IMR-90 (cell line): Measurements from ENCODE around the gene NCF2. TPM values are rescaled to one million over a fixed set of nuclear protein-coding genes. Genes with fewer than 3 reads are reported as not detected.

ENCODE experiments used
- ATAC-seq: fragments of 200-7000 bp; cut with Tn5 transposase; 2 replicates; pipeline ENCODE4 v1.9.1; 2020; ENCODE audit warnings: low read depth, mild to moderate bottlenecking, moderate library complexity
- BruUV-seq: library from RNA; stranded (reverse); fragments of 400-500 nt; replicated peaks from 2 replicates; lab custom pipeline; 2021; lab: Mats Ljungman, UMichigan
- CTCF ChIA-PET: fragments of 300-600 bp; formaldehyde crosslinking; extraction: SDS; loops from one replicate; lab custom pipeline; 2021; ENCODE audit warnings: antibody characterized with exemption; lab: Yijun Ruan, JAX
- POLR2A ChIA-PET: fragments of 300-600 bp; sonication (Branson Sonifier 250); formaldehyde crosslinking; loops from one replicate; lab custom pipeline; 2022; ENCODE audit warnings: antibody characterized with exemption; ENCODE audit not compliant: unreplicated experiment; lab: Charles Lee
- DNase-seq: peaks from one replicate; pipeline ENCODE4 v3.0.0; 2013
- H2AFZ ChIP-seq: replicated peaks from 2 replicates; pipeline ENCODE3; 2013; ENCODE audit warnings: low read length, mild to moderate bottlenecking; ENCODE audit not compliant: poor library complexity
- H2AK5ac ChIP-seq: 2 replicates; pipeline ENCODE4 v1.6.1; 2013; ENCODE audit warnings: low read depth, low read length, inconsistent platforms
- H2AK9ac ChIP-seq: replicated peaks from 2 replicates; pipeline ENCODE3; 2013; ENCODE audit warnings: mild to moderate bottlenecking, low read depth, low read length, moderate library complexity; ENCODE audit not compliant: poor library complexity
- H2BK120ac ChIP-seq: 2 replicates; pipeline ENCODE4 v1.6.1; 2013; ENCODE audit warnings: low read depth, low read length, inconsistent platforms
- H2BK15ac ChIP-seq: 3 replicates; pipeline ENCODE4 v1.6.1; 2013; ENCODE audit warnings: low read depth, low read length, inconsistent platforms
- H2BK20ac ChIP-seq: 2 replicates; pipeline ENCODE4 v1.6.1; 2013; ENCODE audit warnings: low read depth, mild to moderate bottlenecking, inconsistent platforms, low read length, moderate library complexity
- H2BK5ac ChIP-seq: 2 replicates; pipeline ENCODE4 v1.6.1; 2013; ENCODE audit warnings: mild to moderate bottlenecking, low read depth, low read length, inconsistent platforms; ENCODE audit not compliant: poor library complexity, severe bottlenecking
- H3K14ac ChIP-seq: replicated peaks from 2 replicates; pipeline ENCODE4 v1.6.1; 2013; ENCODE audit warnings: low read depth, low read length, inconsistent platforms
- H3K18ac ChIP-seq: 2 replicates; pipeline ENCODE4 v1.6.1; 2013; ENCODE audit warnings: low read depth, low read length, control low read depth
- H3K23ac ChIP-seq: 2 replicates; pipeline ENCODE4 v1.6.1; 2013; ENCODE audit warnings: low read depth, low read length, inconsistent platforms
- H3K27ac ChIP-seq: 2 replicates; pipeline ENCODE4 v1.5.1; 2013; ENCODE audit warnings: mild to moderate bottlenecking, control low read depth, low read length; ENCODE audit not compliant: insufficient read depth
- H3K27me3 ChIP-seq: 2 replicates; pipeline ENCODE4 v1.6.1; 2013; ENCODE audit warnings: low read length; ENCODE audit not compliant: control insufficient read depth, insufficient read depth
- H3K36me3 ChIP-seq: 2 replicates; pipeline ENCODE4 v1.6.1; 2013; ENCODE audit warnings: low read length, mixed read lengths; ENCODE audit not compliant: control insufficient read depth, insufficient read depth
- H3K4ac ChIP-seq: 2 replicates; pipeline ENCODE4 v1.6.1; 2013; ENCODE audit warnings: low read depth, low read length, inconsistent platforms
- H3K4me1 ChIP-seq: 2 replicates; pipeline ENCODE4 v1.6.1; 2013; ENCODE audit warnings: low read length, mixed read lengths; ENCODE audit not compliant: control insufficient read depth, insufficient read depth
- H3K4me2 ChIP-seq: 2 replicates; pipeline ENCODE4 v1.6.1; 2013; ENCODE audit warnings: low read depth, mild to moderate bottlenecking, control low read depth, low read length, moderate library complexity
- H3K4me3 ChIP-seq: 2 replicates; pipeline ENCODE4 v1.5.1; 2013; ENCODE audit warnings: low read depth, mild to moderate bottlenecking, control low read depth, low read length, moderate library complexity; ENCODE audit not compliant: insufficient read depth
- H3K56ac ChIP-seq: 2 replicates; pipeline ENCODE4 v1.6.1; 2013; ENCODE audit warnings: low read length, inconsistent platforms; ENCODE audit not compliant: insufficient read depth; ENCODE audit errors: extremely low read depth
- H3K79me1 ChIP-seq, 2 experiments: 2 replicates each; pipeline ENCODE4 v1.6.1; 2013; ENCODE audit warnings: low read length in 2 of 2, inconsistent platforms in 1 of 2, low read depth in 1 of 2
- H3K9ac ChIP-seq: 2 replicates; pipeline ENCODE4 v1.6.1; 2013; ENCODE audit warnings: low read depth, low read length, control low read depth
- H3K9me1 ChIP-seq: 2 replicates; pipeline ENCODE4 v1.6.1; 2013; ENCODE audit warnings: low read length, inconsistent platforms; ENCODE audit not compliant: insufficient read depth
- H3K9me3 ChIP-seq: 2 replicates; pipeline ENCODE4 v1.6.1; 2013; ENCODE audit warnings: low read length; ENCODE audit not compliant: control insufficient read depth, insufficient read depth
- H4K20me1 ChIP-seq: 2 replicates; pipeline ENCODE4 v1.6.1; 2013; ENCODE audit warnings: low read length, inconsistent platforms; ENCODE audit not compliant: insufficient read depth
- H4K5ac ChIP-seq: 2 replicates; pipeline ENCODE4 v1.6.1; 2013; ENCODE audit warnings: mild to moderate bottlenecking, low read depth, low read length, control low read depth
- H4K8ac ChIP-seq, 2 experiments: 2 replicates each; pipeline ENCODE4 v1.6.1; 2013; ENCODE audit warnings: low read depth in 2 of 2, low read length in 2 of 2, control low read depth in 1 of 2, inconsistent platforms in 1 of 2
- H4K91ac ChIP-seq: 2 replicates; pipeline ENCODE4 v1.6.1; 2013; ENCODE audit warnings: low read depth, low read length, inconsistent platforms; ENCODE audit not compliant: insufficient read depth
- BHLHE40 ChIP-seq: fragments of 150-350 bp; IDR thresholded peaks from 2 replicates; pipeline ENCODE4 v1.6.1; 2016; ENCODE audit warnings: mild to moderate bottlenecking, low read depth, low read length
- CEBPB ChIP-seq: IDR thresholded peaks from 2 replicates; pipeline ENCODE4 v1.6.1; 2012; ENCODE audit warnings: low read depth, low read length, improper control_type of control experiment
- FOS ChIP-seq: fragments of 150-350 bp; IDR thresholded peaks from 2 replicates; pipeline ENCODE4 v1.6.1; 2016; ENCODE audit warnings: low read depth, low read length
- MAZ ChIP-seq: IDR thresholded peaks from 2 replicates; pipeline ENCODE4 v1.6.1; 2012; ENCODE audit warnings: low read depth, mild to moderate bottlenecking, low read length, improper control_type of control experiment, moderate library complexity, borderline replicate concordance
- MXI1 ChIP-seq: IDR thresholded peaks from 2 replicates; pipeline ENCODE4 v1.6.1; 2012; ENCODE audit warnings: low read depth, mild to moderate bottlenecking, low read length, moderate library complexity, borderline replicate concordance
- NFE2L2 ChIP-seq: fragments of 150-350 bp; IDR thresholded peaks from 2 replicates; pipeline ENCODE4 v1.6.1; 2016; ENCODE audit warnings: low read depth, mild to moderate bottlenecking, low read length
- POLR2A ChIP-seq: IDR thresholded peaks from 2 replicates; pipeline ENCODE4 v1.6.1; 2012; ENCODE audit warnings: mild to moderate bottlenecking, low read depth, low read length
- RAD21 ChIP-seq: IDR thresholded peaks from 2 replicates; pipeline ENCODE4 v1.6.1; 2012; ENCODE audit warnings: low read length, improper control_type of control experiment
- RFX5 ChIP-seq: IDR thresholded peaks from 2 replicates; pipeline ENCODE4 v1.8.0; 2012; ENCODE audit warnings: low read depth, mild to moderate bottlenecking, low read length, moderate library complexity
- SMC3 ChIP-seq: fragments of 150-350 bp; IDR thresholded peaks from 2 replicates; pipeline ENCODE4 v1.6.1; 2016; ENCODE audit warnings: low read depth, mild to moderate bottlenecking, antibody characterized with exemption, low read length, moderate library complexity
- WGBS, 2 experiments: methylation state at CpG; one replicate each; pipeline versions ENCODE4 v1.1.5 to v1.1.7; 2013; ENCODE audit warnings: missing lambda C conversion rate in 2 of 2; ENCODE audit not compliant: insufficient read length in 1 of 2; ENCODE audit errors: extremely low coverage in 2 of 2; 5-methylcytosine and 5-hydroxymethylcytosine counted together
- dilution Hi-C: fragments of 300-500 bp; cut with HindIII; formaldehyde crosslinking; loops from one replicate; pipeline ENCODE4 v1.14.3; 2018; ENCODE audit warnings: low sequenced_read_pairs; ENCODE audit not compliant: unreplicated experiment
- in situ Hi-C: fragments of 300-500 bp; cut with MboI; formaldehyde crosslinking; loops from 3 replicates; pipeline ENCODE4 v1.14.3; 2019; ENCODE audit warnings: low sequenced_read_pairs, inconsistent platforms, mixed read lengths
- intact Hi-C: fragments of 100-400 bp; cut with micrococcal nuclease; formaldehyde crosslinking; loops from 2 replicates; pipeline ENCODE4 v1.10.0; 2022
- polyA plus RNA-seq, 3 experiments: library from polyadenylated mRNA; depleted of rRNA; stranded (reverse); fragments of >200 nt; gene quantifications; 2 replicates each; pipeline ENCODE4 v1.2.3, GENCODE V29; 2012; ENCODE audit warnings: low replicate concordance in 1 of 3
- total RNA-seq: library from RNA; depleted of rRNA; stranded (reverse); fragments of >200 nt; gene quantifications from 2 replicates; pipeline ENCODE4 v1.2.3, GENCODE V29; 2012
- TF ChIP-seq, protein P1 (sequence below): fragments of 150-350 bp; IDR thresholded peaks from 2 replicates; pipeline ENCODE4 v1.6.1; 2017; ENCODE audit warnings: mild to moderate bottlenecking, antibody characterized with exemption, low read length, low read depth
- TF ChIP-seq, protein P2 (sequence below): fragments of 150-350 bp; IDR thresholded peaks from 2 replicates; pipeline ENCODE4 v1.6.1; 2016; ENCODE audit warnings: low read depth, mild to moderate bottlenecking, low read length, moderate library complexity, borderline replicate concordance

NCF2 gene
- total and polyA plus RNA-seq, 2 of the 4 experiments (the other 2 are of a cell fraction) = 3.2 to 4.2 TPM

DNA sequence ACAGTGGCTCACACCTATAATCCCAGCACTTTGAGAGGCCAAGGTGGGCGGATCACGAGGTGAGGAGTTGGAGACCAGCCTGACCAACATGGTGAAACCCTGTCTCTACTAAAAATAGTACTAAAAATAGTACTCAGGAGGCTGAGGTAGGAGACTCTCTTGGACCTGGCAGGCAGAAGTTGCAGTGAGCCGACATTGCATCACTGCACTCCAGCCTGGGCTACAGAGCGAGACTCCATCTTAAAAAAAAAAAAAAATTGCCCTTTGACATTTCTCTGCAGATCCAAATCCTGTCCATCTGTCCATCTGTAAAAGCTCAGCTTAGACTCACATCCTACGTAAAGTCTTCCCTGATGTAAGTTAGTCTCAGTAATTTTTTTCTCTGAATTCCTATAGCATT is 6.2 kb upstream of the NCF2 start:
- dilution Hi-C loops = no loop called here
- DNase-seq = no peak

More for the DNA sequence above, 6.2 kb upstream of the NCF2 start:
- no peak overlapping the region for H2BK20ac ChIP-seq
- H4K5ac ChIP-seq = no peak overlapping the region
- H2BK5ac ChIP-seq = no peak overlapping the region
- no peak for ATAC-seq
- no peak overlapping the region for H3K4me2 ChIP-seq
- H3K4ac ChIP-seq = no peak overlapping the region
- in situ Hi-C loops = no loop called here
- no peak overlapping the region for H3K9ac ChIP-seq
- no peak overlapping the region for H3K27ac ChIP-seq
- no peak overlapping the region for H2BK15ac ChIP-seq
- H3K79me1 ChIP-seq = no peaks in the 10 kb centered on the region
- H3K9me1 ChIP-seq = no peaks in the 10 kb centered on the region
- intact Hi-C loops = no loop called here
- no peak overlapping the region for H2AK5ac ChIP-seq
- no peaks in the 10 kb centered on the region for H4K20me1 ChIP-seq
- WGBS, 2 experiments = no CpG with 5 or more reads among the region's 5 CpGs
- no peaks in the 10 kb centered on the region for H3K9me3 ChIP-seq
- H3K4me3 ChIP-seq = no peak overlapping the region
- no peak overlapping the region for H3K56ac ChIP-seq
- H3K27me3 ChIP-seq = no peaks in the 10 kb centered on the region
- no peaks in the 10 kb centered on the region for H3K36me3 ChIP-seq
- no peak overlapping the region for H2AK9ac ChIP-seq
- CTCF ChIA-PET = interaction anchor here (0.6 kb wide), 1 partner anchor 47 kb away, joined by 4 read pairs; no protein-coding TSS in a partner anchor
- POLR2A ChIA-PET = no interaction called here
- no peak overlapping the region for H3K18ac ChIP-seq
- H2AFZ ChIP-seq = no peak overlapping the region
- no peak overlapping the region for H4K91ac ChIP-seq
- BruUV-seq = no TSS peak
- H3K4me1 ChIP-seq = peaks cover 5% of the 10 kb centered on the region; the same call in 1 of the 2 replicates
- no peak overlapping the region for H2BK120ac ChIP-seq
- H4K8ac ChIP-seq = no peak overlapping the region
- H3K23ac ChIP-seq = no peak overlapping the region
- TF ChIP-seq CEBPB (no peak), BHLHE40 (no peak), FOS (no peak), SMC3 (no peak), MAZ (no peak), POLR2A (no peak), MXI1 (no peak), NFE2L2 (no peak), RFX5 (no peak), RAD21 (no peak)
- TF ChIP-seq, protein P1, sequence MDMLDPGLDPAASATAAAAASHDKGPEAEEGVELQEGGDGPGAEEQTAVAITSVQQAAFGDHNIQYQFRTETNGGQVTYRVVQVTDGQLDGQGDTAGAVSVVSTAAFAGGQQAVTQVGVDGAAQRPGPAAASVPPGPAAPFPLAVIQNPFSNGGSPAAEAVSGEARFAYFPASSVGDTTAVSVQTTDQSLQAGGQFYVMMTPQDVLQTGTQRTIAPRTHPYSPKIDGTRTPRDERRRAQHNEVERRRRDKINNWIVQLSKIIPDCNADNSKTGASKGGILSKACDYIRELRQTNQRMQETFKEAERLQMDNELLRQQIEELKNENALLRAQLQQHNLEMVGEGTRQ = no peak
- TF ChIP-seq, protein P2, sequence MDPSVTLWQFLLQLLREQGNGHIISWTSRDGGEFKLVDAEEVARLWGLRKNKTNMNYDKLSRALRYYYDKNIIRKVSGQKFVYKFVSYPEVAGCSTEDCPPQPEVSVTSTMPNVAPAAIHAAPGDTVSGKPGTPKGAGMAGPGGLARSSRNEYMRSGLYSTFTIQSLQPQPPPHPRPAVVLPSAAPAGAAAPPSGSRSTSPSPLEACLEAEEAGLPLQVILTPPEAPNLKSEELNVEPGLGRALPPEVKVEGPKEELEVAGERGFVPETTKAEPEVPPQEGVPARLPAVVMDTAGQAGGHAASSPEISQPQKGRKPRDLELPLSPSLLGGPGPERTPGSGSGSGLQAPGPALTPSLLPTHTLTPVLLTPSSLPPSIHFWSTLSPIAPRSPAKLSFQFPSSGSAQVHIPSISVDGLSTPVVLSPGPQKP = no peak
- H3K14ac ChIP-seq = no peak overlapping the region
